MCF 10A (cell line): Measurements from ENCODE around the gene PIK3CD. TPM values are rescaled to one million over a fixed set of nuclear protein-coding genes. Genes with fewer than 3 reads are reported as not detected.

Experiments
- BruUV-seq: library from RNA; stranded (reverse); fragments of 400-500 nt; replicated peaks from 2 replicates; lab custom pipeline; 2021; lab: Mats Ljungman, UMichigan
- CTCF ChIA-PET: fragments of 300-600 bp; sonication (Branson Sonifier 250); formaldehyde crosslinking; extraction: SDS; loops from one replicate; lab custom pipeline; 2021; ENCODE audit warnings: antibody characterized with exemption, inconsistent platforms; lab: Yijun Ruan, JAX
- POLR2A ChIA-PET: fragments of 300-600, 350-650 bp; sonication (Branson Sonifier 250); formaldehyde crosslinking; extraction: SDS; loops from one replicate; lab custom pipeline; 2020; ENCODE audit warnings: antibody characterized with exemption, inconsistent platforms; lab: Yijun Ruan, JAX
- DNase-seq: peaks from one replicate; pipeline ENCODE4 v3.0.0-alpha.2; 2018; ENCODE audit not compliant: unreplicated experiment
- H3K27ac Mint-ChIP-seq: one replicate; pipeline ENCODE4 v1.8.0; 2022; ENCODE audit warnings: mild to moderate bottlenecking, low read depth, mixed read lengths; ENCODE audit not compliant: unreplicated experiment
- H3K27me3 Mint-ChIP-seq: one replicate; pipeline ENCODE4 v1.8.0; 2022; ENCODE audit warnings: mixed read lengths; ENCODE audit not compliant: insufficient read depth, unreplicated experiment
- H3K36me3 Mint-ChIP-seq: one replicate; pipeline ENCODE4 v1.8.0; 2022; ENCODE audit warnings: mild to moderate bottlenecking, moderate library complexity, mixed read lengths; ENCODE audit not compliant: insufficient read depth, unreplicated experiment
- H3K4me1 Mint-ChIP-seq: one replicate; pipeline ENCODE4 v1.8.0; 2022; ENCODE audit warnings: mixed read lengths; ENCODE audit not compliant: insufficient read depth, unreplicated experiment
- H3K4me3 Mint-ChIP-seq: one replicate; pipeline ENCODE4 v1.8.0; 2022; ENCODE audit warnings: mild to moderate bottlenecking, moderate library complexity, mixed read lengths; ENCODE audit not compliant: unreplicated experiment
- H3K9me3 Mint-ChIP-seq: one replicate; pipeline ENCODE4 v1.8.0; 2022; ENCODE audit warnings: mixed read lengths; ENCODE audit not compliant: unreplicated experiment
- intact Hi-C: fragments of 100-400 bp; cut with micrococcal nuclease; formaldehyde crosslinking; loops from 2 replicates; pipeline ENCODE4 v1.14.1; 2022
- total RNA-seq: library from RNA; stranded (reverse); gene quantifications from 2 replicates; pipeline ENCODE4 v1.2.3, GENCODE V29; 2022
- TF ChIP-seq, protein P1 (sequence below): fragments of 200-600 bp; IDR thresholded peaks from one replicate; pipeline ENCODE4 v1.8.0; 2022; ENCODE audit warnings: antibody characterized with exemption, mild to moderate bottlenecking; ENCODE audit not compliant: unreplicated experiment

Gene PIK3CD
- total RNA-seq, 1 experiment from 2014 or later: 7.0 TPM

DNA sequence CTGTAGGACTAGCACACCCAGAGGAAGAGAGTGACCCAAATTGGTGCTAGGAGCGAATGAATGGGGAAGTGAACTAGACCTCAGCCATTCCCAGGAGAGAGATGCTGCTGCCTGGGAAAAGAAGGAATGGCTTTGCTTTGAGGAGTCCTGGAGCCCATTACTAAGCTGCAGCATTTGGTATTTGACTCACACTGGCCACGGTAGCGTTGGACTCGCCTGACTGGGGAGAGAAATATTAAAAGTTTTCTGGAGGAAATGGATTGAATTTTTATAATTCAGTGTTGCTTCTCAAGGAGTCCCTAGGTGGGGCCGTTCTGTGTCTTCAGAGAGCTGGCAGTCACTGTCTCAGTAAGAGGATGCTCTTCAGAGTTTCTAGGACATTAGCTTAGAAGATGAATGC is 40.2 kb downstream of the PIK3CD start:
- Mint-ChIP-seq H3K4me1 (peaks cover 10% of the 10 kb centered on the region), H3K4me3 (no peak overlapping the region), H3K27ac (no peak overlapping the region), H3K27me3 (no peaks in the 10 kb centered on the region), H3K36me3 (no peaks in the 10 kb centered on the region), H3K9me3 (no peaks in the 10 kb centered on the region)
- intact Hi-C loops: no loop called here
- CTCF ChIA-PET: interaction anchor here (0.6 to 1.5 kb wide), 5 partner anchors 11 to 93 kb away, joined by 3 to 4 read pairs (median 3); no protein-coding TSS in a partner anchor
- no peak for DNase-seq
- POLR2A ChIA-PET: interaction anchor here (1.4 kb wide), 1 partner anchor 47 kb away, joined by 4 read pairs; no protein-coding TSS in a partner anchor
- no TSS peak for BruUV-seq
- TF ChIP-seq, protein P1, sequence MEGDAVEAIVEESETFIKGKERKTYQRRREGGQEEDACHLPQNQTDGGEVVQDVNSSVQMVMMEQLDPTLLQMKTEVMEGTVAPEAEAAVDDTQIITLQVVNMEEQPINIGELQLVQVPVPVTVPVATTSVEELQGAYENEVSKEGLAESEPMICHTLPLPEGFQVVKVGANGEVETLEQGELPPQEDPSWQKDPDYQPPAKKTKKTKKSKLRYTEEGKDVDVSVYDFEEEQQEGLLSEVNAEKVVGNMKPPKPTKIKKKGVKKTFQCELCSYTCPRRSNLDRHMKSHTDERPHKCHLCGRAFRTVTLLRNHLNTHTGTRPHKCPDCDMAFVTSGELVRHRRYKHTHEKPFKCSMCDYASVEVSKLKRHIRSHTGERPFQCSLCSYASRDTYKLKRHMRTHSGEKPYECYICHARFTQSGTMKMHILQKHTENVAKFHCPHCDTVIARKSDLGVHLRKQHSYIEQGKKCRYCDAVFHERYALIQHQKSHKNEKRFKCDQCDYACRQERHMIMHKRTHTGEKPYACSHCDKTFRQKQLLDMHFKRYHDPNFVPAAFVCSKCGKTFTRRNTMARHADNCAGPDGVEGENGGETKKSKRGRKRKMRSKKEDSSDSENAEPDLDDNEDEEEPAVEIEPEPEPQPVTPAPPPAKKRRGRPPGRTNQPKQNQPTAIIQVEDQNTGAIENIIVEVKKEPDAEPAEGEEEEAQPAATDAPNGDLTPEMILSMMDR: no peak

DNA sequence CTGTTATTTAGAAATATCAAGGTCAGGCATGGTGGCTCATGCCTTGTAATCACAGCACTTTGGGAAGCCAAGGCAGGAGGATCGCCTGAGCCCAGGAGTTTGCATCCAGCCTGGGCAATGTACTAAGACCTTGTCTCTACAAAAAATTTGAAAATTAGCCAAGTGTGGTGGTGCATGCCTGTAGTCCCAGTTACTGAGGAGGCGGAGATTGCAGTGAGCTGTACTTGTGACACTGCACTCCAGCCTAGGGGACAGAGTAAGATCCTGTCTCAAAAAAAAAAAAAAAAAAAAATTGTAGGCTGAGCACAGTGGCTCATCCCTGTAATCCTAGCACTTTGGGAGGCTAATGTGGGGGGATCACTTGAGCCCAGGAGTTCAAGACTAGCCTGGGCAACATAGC is 45.3 kb downstream of the PIK3CD start:
- TF ChIP-seq, protein P1: no peak
- H3K4me1 Mint-ChIP-seq: peaks cover 23% of the 10 kb centered on the region
- BruUV-seq: no TSS peak
- POLR2A ChIA-PET: interaction anchor here (0.5 kb wide), 1 partner anchor 158 kb away, joined by 3 read pairs; the partner anchor contains the start of gene SLC25A33
- intact Hi-C loops: no loop called here
- no peak for DNase-seq
- no peaks in the 10 kb centered on the region for H3K36me3 Mint-ChIP-seq
- H3K27ac Mint-ChIP-seq: no peak overlapping the region
- no peak overlapping the region for H3K4me3 Mint-ChIP-seq
- no peaks in the 10 kb centered on the region for H3K9me3 Mint-ChIP-seq
- no peaks in the 10 kb centered on the region for H3K27me3 Mint-ChIP-seq
- CTCF ChIA-PET: no interaction called here

DNA sequence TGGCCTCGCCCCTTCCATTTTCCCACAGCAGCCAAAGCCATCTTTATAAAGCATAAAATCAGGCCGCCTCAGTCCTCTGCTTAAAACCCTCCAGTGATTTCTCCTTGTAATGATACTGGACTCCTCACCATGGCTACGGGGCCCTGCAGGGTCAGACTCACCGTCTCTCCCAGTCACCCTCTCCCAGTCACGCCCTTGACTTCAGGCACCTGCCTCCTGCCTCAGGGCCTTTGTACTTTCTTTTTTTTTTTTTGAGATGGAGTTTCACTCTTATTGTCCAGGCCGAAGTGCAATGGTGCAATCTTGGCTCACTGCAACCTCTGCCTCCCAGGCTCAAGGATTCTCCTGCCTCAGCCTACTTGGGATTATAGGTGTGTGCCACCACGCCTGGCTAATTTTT is 47.8 kb downstream of the PIK3CD start:
- Mint-ChIP-seq H3K4me1 (peaks cover 23% of the 10 kb centered on the region), H3K9me3 (no peaks in the 10 kb centered on the region), H3K27ac (no peak overlapping the region), H3K4me3 (no peak overlapping the region), H3K27me3 (no peaks in the 10 kb centered on the region), H3K36me3 (no peaks in the 10 kb centered on the region)
- ChIA-PET POLR2A (no interaction called here), CTCF (no interaction called here)
- BruUV-seq: no TSS peak
- intact Hi-C loops: no loop called here
- DNase-seq: peak; percentile 38
- TF ChIP-seq, protein P1: no peak

DNA sequence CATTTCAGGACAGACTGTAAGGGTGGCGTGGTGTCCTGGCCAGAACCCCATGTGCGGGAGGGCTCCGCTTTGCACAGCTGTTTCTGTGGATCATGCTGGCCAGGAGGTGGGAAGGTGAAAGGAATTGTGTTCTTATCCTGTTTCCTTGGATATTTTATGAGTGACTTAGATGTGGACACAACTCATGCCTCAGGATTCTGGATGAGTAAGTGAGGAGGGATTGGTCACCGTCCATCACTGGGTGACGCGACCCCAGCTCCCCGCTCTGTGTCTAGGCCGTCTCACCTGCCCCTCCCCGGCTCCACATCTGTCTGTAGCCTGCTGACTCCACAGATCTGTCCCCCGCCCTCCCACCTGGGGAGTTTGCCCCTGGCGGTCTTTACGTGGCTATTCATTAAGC is 48.8 kb downstream of the PIK3CD start:
- peak; percentile 54 for DNase-seq
- CTCF ChIA-PET: interaction anchor here (0.7 kb wide), 1 partner anchor 117 kb away, joined by 3 read pairs; no protein-coding TSS in a partner anchor
- Mint-ChIP-seq H3K27ac (peak overlapping the region; percentile 19), H3K27me3 (no peaks in the 10 kb centered on the region), H3K4me3 (no peak overlapping the region), H3K36me3 (no peaks in the 10 kb centered on the region), H3K9me3 (no peaks in the 10 kb centered on the region), H3K4me1 (peaks cover 23% of the 10 kb centered on the region)
- BruUV-seq: no TSS peak
- TF ChIP-seq, protein P1: no peak
- intact Hi-C loops: no loop called here
- POLR2A ChIA-PET: interaction anchor here (0.6 to 0.7 kb wide), 2 partner anchors 12 to 13 kb away, joined by 3 read pairs; no protein-coding TSS in a partner anchor
